GM18502 (cell line): ENCODE data around the gene KIAA0232.

Experiments used
- ATAC-seq: cut with Tn5 transposase; IDR thresholded peaks from one replicate; pipeline ENCODE4 v1.9.1; 2021; ENCODE audit warnings: mild to moderate bottlenecking; ENCODE audit not compliant: unreplicated experiment, poor library complexity

KIAA0232 gene

DNA sequence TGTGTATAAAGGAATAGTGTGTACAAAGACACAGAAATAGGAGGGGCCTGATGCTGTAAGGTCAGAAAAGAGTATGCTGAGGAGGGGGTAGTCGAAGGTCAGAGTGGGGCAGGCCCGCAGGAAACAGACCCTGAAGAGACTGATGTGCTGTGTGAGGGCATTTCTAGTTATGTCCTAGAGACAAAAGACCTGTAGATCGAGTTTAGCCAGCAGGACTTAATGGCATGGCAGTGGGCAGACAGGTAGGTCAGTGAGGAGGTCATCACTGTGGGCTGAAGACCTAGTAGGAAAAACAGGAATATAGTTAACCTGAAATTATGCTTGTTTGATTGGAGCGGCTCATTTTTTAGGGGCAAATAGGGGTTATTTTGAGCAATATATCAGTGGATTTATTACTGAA lies 57.1 kb downstream of the KIAA0232 start:
- ATAC-seq: no peak

- ATAC-seq: no peak
Measured at GRCh38 chr4:6840062-6840976, 57.8 kb downstream of the KIAA0232 start.

GRCh38 chr4:6845027-6845426 lies 62.5 kb downstream of the KIAA0232 start:
- ATAC-seq: no peak

DNA sequence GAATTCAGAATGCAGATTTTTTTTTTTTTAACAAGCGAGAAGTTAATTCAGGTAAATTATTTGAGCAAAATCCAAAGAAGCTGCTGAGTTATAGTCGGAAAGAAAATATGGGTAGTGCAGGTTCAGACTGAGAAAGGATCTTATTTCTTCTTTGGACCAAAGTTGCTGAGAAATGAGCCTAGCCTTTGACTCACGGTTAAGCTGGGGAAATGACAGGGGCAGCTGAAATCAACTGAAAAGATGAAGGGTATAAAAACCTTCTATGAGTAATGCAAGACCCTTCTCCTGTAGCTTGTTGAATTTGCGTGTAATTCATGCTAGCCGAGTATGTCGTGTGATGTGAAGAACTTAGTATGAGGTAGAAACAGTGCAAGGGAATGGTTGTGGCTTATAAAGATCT lies 63.0 kb downstream of the KIAA0232 start:
- no peak for ATAC-seq

DNA sequence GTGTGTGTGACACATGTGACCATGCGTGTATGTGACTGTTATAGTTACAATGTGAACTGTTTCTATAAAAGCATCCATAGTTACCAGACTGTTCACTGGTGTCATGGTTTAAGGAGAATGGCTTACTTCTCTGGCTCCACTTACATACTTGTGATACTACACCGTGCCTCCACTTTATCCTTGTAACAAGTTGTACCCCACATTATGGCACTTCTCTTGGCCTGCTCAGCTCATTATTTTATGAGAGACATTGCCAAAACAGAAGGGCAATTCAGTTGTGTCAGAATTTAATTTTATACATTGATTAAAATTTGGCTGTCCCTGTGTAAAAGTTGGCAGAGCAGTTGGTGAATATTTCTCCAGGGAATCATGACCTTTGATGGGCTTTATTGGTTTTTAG lies 64.7 kb downstream of the KIAA0232 start:
- ATAC-seq: no peak

GRCh38 chr4:6848717-6849305 lies 66.3 kb downstream of the KIAA0232 start:
- no peak for ATAC-seq

GRCh38 chr4:6849691-6850090 lies 67.2 kb downstream of the KIAA0232 start:
- ATAC-seq: no peak

DNA sequence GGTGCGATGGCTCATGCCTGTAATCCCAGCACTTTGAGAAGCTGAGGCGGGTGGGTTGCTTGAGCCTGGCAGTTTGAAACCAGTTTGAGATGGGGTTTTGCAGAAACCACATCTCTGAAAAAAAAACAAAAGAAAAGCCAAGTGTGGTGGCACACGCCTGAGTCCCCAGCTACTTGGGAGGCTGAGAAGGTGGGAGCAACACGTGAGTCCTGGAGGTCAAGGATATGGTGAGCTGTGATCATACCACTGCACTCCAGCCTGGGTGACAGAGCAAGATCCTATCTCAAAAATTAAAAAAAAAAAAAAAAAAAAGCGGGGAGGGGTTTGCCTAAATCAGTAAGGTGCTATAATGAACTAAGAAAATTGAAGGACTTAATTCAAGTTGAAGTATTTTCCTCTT lies 68.9 kb downstream of the KIAA0232 start:
- ATAC-seq: no peak

DNA sequence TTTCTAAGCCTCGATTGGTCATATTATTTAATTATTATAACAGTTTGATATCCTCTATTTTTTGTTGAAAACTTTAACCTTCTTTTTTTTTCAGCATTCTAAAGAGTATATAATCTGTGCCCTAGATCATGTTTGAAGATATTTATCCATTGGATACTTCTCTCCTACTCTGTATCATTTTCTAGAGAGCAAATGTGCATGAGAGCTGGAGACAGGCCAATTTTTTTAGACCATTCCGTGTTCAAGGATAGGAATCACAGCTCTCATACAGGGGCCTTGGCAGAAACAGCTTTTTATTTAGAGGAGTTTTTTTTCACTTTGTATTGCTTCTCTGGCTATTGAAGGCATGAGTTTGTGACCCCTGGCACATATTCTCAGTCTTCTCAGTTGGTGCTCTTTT lies 69.4 kb downstream of the KIAA0232 start:
- no peak for ATAC-seq

DNA sequence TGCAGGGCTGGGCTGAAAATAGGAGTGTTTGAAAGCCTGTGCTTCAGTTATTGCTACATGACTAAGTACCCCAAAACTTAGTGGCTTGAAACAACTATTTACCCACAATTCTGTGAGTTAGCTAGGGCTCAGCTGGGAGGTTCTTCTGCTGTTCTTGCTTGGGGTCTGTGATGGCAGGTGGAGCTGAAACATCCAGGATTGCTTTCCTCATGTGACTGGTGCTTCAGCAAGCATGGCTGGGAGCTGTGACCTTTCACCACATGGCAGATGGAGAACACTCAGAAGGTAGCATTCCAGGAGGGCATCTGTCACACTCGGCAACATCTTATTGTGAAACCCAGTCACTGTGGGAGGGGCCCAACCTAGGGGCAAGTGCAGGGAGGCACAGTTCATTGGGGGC lies 70.1 kb downstream of the KIAA0232 start:
- no peak for ATAC-seq

GRCh38 chr4:6854098-6854744 lies 71.7 kb downstream of the KIAA0232 start:
- ATAC-seq: no peak

GRCh38 chr4:6855692-6856297 lies 73.3 kb downstream of the KIAA0232 start:
- ATAC-seq: peak; percentile 94

- ATAC-seq: no peak
Measured at GRCh38 chr4:6856391-6856790, 73.9 kb downstream of the KIAA0232 start.

- ATAC-seq: no peak
Measured at GRCh38 chr4:6857009-6857882, 74.7 kb downstream of the KIAA0232 start.

GRCh38 chr4:6858997-6859396 lies 76.5 kb downstream of the KIAA0232 start:
- no peak for ATAC-seq

GRCh38 chr4:6859543-6859942 lies 77.0 kb downstream of the KIAA0232 start:
- ATAC-seq: no peak

DNA sequence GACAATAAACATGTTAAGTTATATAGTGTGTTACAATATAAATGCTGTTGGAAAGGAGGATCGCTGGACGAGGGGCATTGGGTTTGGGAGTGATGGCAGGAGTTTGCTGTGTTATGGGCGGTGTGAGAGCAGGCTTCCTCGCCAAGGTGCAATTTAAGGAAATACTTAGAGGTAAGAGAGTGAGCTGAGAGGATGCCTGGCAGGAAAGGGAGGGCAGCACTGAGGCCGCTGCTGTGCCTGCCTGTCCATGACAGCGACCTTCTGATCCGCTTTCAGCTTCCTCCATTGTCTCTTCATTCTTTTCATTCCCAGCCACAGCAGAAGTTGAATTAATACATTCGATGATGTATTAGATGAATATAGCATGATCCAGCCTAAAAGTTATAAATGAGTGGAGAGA lies 85.9 kb downstream of the KIAA0232 start:
- ATAC-seq: no peak

DNA sequence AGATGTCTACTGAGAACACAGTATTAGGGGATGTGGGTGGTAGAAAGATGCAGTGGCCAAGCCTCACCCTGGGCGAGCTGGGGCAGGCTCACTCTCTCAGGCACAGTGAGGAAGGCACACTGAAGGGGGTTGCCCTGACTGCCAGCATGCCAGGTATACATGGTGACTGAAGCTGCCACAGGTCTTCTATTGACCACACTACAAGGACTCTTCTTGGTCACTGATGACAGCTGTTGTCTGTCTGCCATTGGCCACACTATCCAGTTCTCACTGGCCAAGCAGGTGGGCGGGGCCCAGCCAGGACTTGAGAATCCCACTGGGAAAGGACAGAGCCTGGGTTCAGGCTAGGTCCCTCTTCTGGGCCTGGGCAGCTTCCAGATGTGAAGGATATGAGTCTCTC lies 87.4 kb downstream of the KIAA0232 start:
- ATAC-seq: no peak

- no peak for ATAC-seq
Measured at GRCh38 chr4:6873291-6873690, 90.8 kb downstream of the KIAA0232 start.
